GM19324 (cell line): ENCODE measurements around the gene GABRA5.

Experiments used
- ATAC-seq: cut with Tn5 transposase; IDR thresholded peaks from one replicate; pipeline ENCODE4 v1.9.1; 2021; ENCODE audit warnings: mild to moderate bottlenecking, moderate library complexity; ENCODE audit not compliant: unreplicated experiment, low FRiP score

GABRA5 gene

GRCh38 chr15:26901041-26901440 lies 34.2 kb downstream of the GABRA5 start:
- ATAC-seq: no peak

DNA sequence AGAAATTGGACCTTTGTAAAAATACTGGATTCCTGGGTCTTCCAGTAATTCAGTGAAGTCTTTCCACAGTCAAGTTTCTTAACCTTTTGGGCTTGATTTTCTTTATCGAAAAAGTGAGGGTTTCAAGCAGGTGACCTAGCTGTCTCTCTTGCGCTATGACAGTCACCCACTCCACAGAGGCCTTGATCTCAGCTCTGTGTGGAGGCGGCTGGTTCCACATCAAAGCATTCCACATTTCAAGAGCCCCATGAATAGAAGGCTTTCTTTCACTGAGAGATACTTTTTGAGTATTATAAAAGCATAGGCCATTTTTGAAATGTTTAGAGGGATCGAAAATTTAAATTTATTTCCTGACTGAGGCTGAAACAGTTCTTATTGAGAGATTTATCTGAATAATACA lies 43.9 kb downstream of the GABRA5 start:
- ATAC-seq: no peak

DNA sequence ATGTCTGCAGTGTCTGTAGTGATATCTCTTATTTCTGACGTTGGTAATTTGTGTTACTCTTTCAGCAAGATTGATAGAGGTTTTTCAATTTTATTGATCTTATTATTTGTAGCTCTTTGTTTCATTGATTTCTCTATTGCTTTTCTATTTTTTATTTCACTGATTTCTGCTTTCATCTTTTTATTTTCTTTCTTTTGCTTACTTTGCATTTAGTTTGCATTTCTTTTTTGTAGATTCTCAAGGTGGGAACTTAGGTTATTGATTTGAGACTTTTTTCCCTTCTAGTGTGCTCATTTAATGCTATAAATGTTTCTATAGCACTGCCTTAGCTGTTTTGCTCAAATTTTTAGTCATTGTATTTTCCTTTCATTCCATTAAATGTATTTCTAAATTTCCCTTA lies 54.6 kb downstream of the GABRA5 start:
- ATAC-seq: no peak

GRCh38 chr15:26926081-26926480 lies 59.2 kb downstream of the GABRA5 start:
- no peak for ATAC-seq

GRCh38 chr15:26928051-26928450 lies 61.2 kb downstream of the GABRA5 start:
- ATAC-seq: no peak

DNA sequence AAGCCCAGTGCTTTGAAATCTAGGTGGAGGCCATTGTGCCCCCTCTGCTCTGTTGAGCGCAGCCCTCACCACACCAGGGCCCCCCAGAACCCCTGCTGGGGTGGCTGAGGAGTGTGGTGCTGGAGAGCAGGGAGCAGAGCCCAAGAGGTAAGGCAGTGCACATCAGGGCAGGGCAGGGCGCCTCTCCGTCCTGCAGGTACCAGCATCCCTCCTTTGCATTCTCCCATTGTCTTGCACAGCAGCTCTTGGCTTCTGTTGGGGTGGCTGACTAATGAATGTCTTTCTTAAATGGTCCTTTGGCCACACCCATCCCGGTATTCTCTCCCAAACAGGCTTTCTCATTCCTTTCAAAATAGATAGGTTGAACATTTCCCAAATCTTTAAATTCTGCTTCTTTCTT lies 62.7 kb downstream of the GABRA5 start:
- no peak for ATAC-seq

DNA sequence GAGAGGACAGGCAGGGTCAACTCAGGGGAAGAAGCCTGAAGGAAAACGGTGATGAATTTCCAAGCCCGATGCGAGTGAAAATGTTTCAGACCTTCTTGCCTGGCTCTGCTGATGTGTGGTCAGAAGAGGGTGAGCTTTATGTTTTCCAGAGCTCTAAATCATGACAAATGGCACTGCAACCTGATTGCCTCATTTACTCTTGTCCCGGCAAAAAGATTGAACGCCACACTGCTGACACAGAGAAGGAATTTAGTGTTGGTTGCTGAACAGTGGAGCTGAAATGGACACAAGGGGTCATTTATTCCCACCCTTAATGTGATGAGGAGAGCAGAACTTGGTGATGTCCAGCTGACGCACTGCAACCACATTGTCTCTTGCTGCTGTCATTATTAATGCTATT lies 68.0 kb downstream of the GABRA5 start:
- no peak for ATAC-seq

DNA sequence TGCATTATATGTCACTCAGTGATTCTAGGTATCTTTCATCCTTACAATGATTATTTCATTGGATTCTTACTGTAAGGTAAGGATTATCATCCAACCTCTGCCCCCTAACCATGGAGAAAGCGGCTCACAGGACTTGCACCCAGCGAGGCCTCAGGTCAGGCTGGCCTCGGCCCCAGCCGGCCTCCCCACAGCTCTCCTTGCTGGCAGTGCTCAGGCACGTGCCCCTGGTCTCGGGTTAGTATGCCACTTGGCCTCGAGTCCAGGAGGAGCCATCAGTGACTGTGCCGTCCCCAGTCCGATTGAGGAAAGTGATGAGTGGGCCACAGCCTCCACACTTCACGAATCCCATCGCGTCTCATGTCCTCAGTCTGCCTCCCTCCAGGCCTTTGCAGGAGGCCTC lies 68.5 kb downstream of the GABRA5 start:
- ATAC-seq: no peak

DNA sequence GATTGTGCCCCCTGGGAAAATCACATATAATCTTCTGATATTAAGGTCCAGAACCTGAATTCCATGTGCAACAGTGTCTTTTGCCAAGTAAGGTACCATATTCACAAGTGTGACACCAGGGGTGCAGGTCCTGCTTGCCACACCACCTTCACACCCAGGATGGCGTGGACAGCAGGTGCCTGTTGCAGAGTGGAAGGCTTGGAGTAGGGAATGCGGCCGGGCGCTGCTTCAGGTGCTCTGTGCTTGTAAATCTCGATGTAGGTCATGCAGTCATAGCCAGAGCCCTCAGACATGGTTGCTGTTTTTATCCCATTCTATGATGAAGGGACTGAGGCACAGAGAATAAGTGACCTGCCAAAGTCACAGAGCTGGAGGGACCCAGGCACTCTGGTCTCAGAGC lies 69.6 kb downstream of the GABRA5 start:
- ATAC-seq: no peak

DNA sequence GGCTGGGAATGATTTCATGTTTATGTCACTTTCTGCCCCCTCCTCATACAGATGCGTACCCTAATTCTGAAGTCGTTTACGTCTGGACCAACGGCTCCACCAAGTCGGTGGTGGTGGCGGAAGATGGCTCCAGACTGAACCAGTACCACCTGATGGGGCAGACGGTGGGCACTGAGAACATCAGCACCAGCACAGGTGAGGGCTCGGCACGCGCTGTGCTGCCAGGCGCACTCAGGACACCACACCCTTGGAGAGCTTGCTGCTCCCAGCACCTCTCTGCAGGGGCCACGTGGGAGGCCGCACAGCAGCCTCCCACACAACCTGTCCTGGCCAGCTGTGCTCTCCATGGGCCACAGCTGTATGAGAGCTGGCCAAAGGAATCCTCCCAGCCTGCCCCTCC lies 70.3 kb downstream of the GABRA5 start:
- no peak for ATAC-seq

GRCh38 chr15:26939398-26939797 lies 72.5 kb downstream of the GABRA5 start:
- ATAC-seq: no peak

GRCh38 chr15:26941489-26941888 lies 74.6 kb downstream of the GABRA5 start:
- ATAC-seq: no peak

DNA sequence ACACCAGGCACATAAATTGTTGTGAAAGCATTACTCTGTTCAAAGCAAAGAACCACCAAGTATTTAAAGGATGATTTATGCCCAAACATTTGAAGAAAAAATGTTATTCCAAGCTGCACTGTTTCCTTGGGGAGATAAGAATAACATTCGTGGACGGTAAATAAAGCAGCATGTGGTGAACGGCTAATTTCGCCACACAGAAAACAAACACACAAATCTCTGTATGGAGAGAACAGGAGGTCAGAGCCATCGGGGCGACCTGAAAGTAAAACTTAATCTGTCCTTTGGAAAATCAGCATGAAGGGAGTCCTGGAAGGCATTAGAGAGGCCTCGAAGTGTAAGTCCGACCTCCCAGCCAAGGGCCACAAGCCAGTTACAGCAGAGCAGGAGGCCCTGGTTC lies 77.0 kb downstream of the GABRA5 start:
- ATAC-seq: no peak

- ATAC-seq: no peak
Observed at GRCh38 chr15:26945046-26945445, 78.2 kb downstream of the GABRA5 start.

- no peak for ATAC-seq
Observed at GRCh38 chr15:26950001-26950400, 83.1 kb downstream of the GABRA5 start.

GRCh38 chr15:26954403-26954802 lies 87.5 kb downstream of the GABRA5 start:
- no peak for ATAC-seq

DNA sequence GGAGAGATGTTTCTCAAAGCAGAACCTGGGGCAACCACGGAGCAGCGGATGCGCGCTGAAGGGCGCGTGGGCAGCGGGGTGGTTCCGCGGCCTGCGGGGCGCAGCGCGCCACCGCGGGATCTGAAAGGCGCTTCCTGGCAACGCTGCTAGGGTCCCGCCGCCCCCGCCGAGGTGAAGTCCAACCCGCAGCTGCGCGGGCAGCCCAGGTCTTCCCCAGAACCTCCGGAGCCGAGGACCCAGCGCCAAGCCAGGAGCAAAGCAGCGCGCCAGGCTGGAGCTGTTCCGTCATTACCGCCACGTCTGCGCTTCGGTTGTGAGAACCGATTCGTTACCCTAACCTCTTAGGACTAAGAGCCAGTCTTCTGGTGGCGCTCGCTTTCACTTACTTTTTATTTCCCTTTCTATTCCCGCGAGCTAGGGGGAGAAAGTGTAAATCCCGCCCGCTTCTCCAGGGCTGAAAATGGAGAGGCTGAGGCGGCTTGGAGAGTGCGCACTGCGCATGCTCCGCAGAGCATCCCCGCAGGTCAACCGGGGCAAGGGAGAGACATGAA lies 100.9 kb downstream of the GABRA5 start:
- ATAC-seq: no peak

- no peak for ATAC-seq
Observed at GRCh38 chr15:26968806-26969205, 101.9 kb downstream of the GABRA5 start.

DNA sequence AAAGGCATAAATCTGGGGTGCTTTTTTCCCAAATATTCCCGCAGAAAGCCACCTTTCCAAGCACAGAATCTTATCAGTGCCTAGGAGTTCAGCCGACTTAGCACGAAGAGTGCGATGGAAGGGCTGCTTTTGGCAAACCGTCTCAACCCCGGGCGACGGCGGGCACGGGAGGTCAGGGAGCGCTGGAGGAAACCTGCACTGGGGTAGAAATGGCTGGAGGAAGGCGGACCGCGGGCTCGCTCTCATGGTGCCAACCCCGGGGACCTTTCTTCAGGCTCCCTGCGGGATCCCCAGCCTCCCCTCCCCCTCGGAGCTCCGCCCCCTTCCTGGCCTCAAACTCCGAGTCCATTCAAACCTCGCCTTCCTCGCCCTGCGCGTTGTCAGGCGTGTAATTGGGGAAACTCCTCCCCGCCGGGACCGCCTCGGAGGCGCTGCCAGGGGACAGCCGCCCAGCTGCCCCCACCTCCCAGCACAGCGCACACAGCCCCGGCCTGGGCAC lies 103.9 kb downstream of the GABRA5 start, which contains the start of gene GABRG3:
Gene GABRG3 (plus strand): TSS at position 470 of the 499 bp plus-strand sequence.
- no peak for ATAC-seq

- ATAC-seq: no peak
Observed at GRCh38 chr15:26971271-26972018, 104.6 kb downstream of the GABRA5 start.

DNA sequence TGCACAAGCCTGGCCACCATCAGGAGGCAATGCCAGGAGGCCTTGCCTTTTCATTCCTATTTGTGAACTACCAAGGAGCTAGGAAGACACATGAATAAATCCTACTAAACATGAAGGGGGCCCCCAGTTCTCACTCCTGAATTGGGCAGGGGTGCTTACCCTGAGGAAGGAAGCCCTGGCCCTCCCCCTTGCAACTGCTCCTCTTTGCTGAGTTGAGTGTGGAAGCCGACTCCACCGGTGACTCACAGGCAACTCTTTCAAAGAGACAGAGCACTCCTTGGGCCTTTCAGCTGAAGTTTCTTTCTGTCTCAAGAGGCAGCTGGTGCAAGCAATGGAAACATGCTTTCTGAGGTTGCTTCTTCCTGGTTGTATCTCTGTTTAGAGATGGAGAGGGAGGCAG lies 105.8 kb downstream of the GABRA5 start:
- no peak for ATAC-seq

DNA sequence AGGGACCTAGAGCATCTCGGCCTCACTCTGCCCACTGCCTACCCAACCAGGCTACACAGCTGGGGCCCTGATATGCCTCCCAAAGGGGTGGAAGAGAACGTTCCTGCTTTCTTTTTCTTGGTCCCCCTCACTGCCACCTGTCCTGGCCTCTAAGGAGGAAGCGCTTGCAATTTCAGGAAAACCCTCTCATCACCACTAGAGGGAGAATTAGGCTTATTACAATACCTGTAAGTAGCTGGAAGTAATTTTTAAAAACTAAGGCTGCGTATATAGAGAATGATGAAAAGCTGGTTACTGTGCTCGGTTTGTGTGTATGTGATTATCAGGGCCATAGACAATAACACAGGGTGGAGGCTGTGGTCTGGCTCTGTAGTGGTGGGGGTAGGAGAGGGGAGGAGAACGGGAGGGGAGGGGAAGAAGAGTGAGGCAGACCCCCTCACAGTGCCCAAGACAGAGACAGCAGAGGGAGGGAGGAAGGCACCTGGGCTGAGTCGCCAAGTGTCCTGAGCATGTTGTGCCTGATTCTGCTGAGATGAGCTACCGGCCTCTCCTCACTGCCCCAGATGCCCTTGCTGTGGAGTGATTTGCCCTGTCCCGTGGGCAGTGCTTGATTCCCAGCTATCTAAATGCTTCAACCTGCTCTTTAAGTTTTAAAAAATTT lies 107.4 kb downstream of the GABRA5 start:
- ATAC-seq: no peak
